A549 treated with RU486 at 1 μM for 4 hours (cell line): ENCODE data around the gene ZIC2. TPM values are rescaled to one million over a fixed set of nuclear protein-coding genes. Genes with fewer than 3 reads are reported as not detected.

ENCODE experiments used
- total RNA-seq: library from RNA; stranded (reverse); fragments of 200-300 nt; extraction: Qiagen RNA extraction; gene quantifications from 5 replicates; pipeline ENCODE4 v1.2.3, GENCODE V29; 2022; ENCODE audit warnings: low read depth

ZIC2 gene
- total RNA-seq: 8.8 to 13.6 TPM (median 11.3 TPM) in 5 replicates

GRCh38 chr13:99981735-99982035 is at the start of gene ZIC2:
Gene ZIC2, plus strand, starts transcription at chr13:99981784. Its CDS starts 281 bp downstream, at chr13:99982065.

GRCh38 chr13:99971576-99972189 is 9.9 kb upstream of the ZIC2 start, which contains the start of gene ZIC5:
Gene ZIC5, minus strand, starts transcription at chr13:99971767. Its CDS starts 164 bp downstream, at chr13:99971603.

Other genes with a start within 250 kb of the ZIC2 start
- gene ZIC5, start 10.0 kb upstream of the ZIC2 start, total RNA-seq: 2.6 to 3.9 TPM (median 3.4 TPM) in 5 replicates
- 8.1 to 10.5 TPM (median 9.2 TPM) in 5 replicates for gene PCCA, start 107.3 kb downstream of the ZIC2 start, total RNA-seq